ENCODE measurements around the gene KDM3A.

KDM3A gene

DNA sequence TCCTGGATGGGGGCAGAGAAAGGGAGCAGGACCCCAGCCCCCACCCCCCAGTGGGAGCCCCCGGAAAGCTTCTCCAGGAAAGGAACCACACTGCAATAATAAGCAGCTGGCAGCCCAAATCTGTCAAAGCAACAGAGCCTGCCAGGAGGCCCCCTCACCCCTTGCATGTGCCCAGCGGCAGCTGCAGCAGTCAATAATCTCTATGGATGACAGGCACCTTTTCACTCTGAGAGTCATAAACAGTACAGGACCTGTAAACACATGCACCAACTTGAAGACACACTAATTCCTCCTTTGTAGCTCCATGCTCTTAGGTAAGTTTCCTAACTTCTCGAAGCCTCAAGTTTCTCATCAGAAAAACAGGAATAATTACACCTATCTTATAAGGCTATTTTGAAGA is 26.2 kb upstream of the KDM3A start:
- TF ChIP-seq, protein P1, sequence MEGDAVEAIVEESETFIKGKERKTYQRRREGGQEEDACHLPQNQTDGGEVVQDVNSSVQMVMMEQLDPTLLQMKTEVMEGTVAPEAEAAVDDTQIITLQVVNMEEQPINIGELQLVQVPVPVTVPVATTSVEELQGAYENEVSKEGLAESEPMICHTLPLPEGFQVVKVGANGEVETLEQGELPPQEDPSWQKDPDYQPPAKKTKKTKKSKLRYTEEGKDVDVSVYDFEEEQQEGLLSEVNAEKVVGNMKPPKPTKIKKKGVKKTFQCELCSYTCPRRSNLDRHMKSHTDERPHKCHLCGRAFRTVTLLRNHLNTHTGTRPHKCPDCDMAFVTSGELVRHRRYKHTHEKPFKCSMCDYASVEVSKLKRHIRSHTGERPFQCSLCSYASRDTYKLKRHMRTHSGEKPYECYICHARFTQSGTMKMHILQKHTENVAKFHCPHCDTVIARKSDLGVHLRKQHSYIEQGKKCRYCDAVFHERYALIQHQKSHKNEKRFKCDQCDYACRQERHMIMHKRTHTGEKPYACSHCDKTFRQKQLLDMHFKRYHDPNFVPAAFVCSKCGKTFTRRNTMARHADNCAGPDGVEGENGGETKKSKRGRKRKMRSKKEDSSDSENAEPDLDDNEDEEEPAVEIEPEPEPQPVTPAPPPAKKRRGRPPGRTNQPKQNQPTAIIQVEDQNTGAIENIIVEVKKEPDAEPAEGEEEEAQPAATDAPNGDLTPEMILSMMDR (IDR thresholded peaks at IDR 0.05; ENCODE audit: extremely low read depth, insufficient read depth, missing control alignments) = no peak
- in situ Hi-C loops (cut with MboI; ENCODE audit: low pct_unique_long_range_greater_than_20kb, low sequenced_read_pairs, unreplicated experiment) = no loop called here
- no peak for DNase-seq (ENCODE audit: low spot score)

DNA sequence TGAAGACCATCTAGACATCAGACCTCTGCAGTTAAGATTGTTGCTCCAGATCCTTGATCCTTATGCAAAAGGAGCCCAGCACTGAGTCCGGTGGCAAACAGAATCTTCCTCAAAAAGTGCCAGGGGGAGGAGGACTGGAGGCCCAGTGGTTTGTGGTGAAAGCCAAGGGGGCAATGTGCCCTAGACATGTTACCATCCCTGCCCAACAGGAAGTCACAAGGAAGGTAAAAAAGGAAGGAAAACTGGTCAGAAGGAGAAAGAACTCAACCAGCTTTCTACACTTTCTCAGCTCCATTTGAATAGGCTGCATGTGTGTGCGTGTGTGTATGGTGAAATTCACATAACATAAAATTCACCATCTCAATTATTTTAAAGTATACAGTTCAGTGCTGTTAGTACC is 25.0 kb upstream of the KDM3A start:
- DNase-seq (ENCODE audit: low spot score) = no peak
- TF ChIP-seq, protein P1 (IDR thresholded peaks at IDR 0.05; ENCODE audit: extremely low read depth, insufficient read depth, missing control alignments) = no peak
- in situ Hi-C loops (cut with MboI; ENCODE audit: low pct_unique_long_range_greater_than_20kb, low sequenced_read_pairs, unreplicated experiment) = no loop called here

DNA sequence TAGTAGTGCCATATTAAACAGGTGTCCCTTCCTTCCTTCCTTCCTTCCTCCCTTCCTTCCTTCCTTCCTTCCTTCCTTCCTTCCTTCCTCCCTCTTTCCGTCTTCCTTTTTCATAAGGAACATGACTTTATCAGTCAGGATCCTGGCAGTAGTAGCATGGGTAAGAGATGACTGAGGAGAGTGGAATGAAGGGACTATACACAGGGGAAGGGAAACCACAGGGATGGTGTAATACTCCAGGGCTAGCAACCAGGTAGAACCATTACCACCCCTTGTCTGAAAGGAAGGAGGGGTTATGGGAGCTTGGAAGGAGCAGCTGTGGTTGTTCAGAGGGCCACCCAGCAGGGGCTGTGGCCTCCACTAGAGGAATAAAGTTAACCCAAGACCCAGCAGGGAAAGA is 23.2 kb upstream of the KDM3A start:
- TF ChIP-seq, protein P1 (IDR thresholded peaks at IDR 0.05; ENCODE audit: extremely low read depth, insufficient read depth, missing control alignments) = no peak
- in situ Hi-C loops (cut with MboI; ENCODE audit: low pct_unique_long_range_greater_than_20kb, low sequenced_read_pairs, unreplicated experiment) = no loop called here
- DNase-seq (ENCODE audit: low spot score) = no peak

DNA sequence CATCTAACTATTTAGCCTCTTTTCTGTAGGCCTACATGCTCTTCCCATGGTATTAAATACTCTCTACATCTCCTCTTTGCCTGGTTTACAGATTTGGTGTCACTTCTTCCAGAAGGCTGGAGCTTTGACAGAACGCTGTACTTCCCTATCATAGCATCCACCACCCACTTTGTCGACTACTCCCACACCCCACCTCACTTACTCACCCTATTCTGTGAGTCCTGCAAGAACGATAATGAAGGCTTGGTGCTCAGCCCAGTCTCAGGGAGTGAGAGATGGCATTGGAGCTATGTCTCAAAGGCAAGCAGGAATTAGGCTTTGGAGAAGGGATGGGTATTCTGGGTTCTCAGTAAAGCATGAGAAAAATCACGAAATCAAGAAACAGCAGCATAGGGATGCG is 20.3 kb upstream of the KDM3A start:
- DNase-seq (ENCODE audit: low spot score) = no peak
- in situ Hi-C loops (cut with MboI; ENCODE audit: low pct_unique_long_range_greater_than_20kb, low sequenced_read_pairs, unreplicated experiment) = no loop called here
- TF ChIP-seq, protein P1 (IDR thresholded peaks at IDR 0.05; ENCODE audit: extremely low read depth, insufficient read depth, missing control alignments) = no peak

DNA sequence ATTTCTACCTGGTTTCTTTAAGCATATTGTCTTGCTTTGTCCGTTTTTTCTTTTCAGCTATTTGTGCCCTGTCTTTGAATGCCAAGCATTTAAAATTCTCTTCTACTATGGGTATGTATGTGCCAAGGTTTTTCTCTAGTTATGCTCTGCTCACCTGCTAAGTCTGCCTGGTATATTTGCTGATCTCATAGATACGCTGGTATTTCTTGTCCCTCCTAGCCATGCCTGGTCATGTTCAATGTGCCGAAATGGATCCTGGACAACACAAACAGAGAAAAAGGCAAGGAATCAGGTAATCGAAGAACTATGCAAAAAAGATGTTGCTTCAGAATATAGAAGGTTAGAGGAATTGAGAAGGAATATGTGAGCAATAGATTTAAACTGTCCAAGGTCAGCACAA is 14.9 kb upstream of the KDM3A start:
- TF ChIP-seq, protein P1 (IDR thresholded peaks at IDR 0.05; ENCODE audit: extremely low read depth, insufficient read depth, missing control alignments) = no peak
- in situ Hi-C loops (cut with MboI; ENCODE audit: low pct_unique_long_range_greater_than_20kb, low sequenced_read_pairs, unreplicated experiment) = no loop called here
- no peak for DNase-seq (ENCODE audit: low spot score)

DNA sequence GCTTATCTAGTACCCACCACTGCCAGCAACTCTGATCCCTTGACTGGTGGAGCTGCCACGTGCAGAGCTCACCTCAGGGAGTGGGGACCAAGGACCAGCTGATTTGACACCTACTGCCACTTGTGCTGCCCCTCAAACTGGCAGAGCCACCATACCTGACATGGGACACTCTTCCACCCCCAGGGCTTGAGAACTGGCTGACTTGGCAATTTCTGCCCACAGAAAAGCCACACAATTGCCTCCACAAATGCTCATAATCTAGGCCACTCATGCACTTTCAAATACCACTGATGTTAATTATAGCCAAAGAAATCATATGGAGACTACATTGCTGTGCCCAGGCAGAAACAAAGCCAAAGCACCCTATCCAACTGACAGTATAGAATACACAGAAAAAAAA is 11.8 kb upstream of the KDM3A start:
- no peak for DNase-seq (ENCODE audit: low spot score)
- in situ Hi-C loops (cut with MboI; ENCODE audit: low pct_unique_long_range_greater_than_20kb, low sequenced_read_pairs, unreplicated experiment) = no loop called here
- TF ChIP-seq, protein P1 (IDR thresholded peaks at IDR 0.05; ENCODE audit: extremely low read depth, insufficient read depth, missing control alignments) = no peak

DNA sequence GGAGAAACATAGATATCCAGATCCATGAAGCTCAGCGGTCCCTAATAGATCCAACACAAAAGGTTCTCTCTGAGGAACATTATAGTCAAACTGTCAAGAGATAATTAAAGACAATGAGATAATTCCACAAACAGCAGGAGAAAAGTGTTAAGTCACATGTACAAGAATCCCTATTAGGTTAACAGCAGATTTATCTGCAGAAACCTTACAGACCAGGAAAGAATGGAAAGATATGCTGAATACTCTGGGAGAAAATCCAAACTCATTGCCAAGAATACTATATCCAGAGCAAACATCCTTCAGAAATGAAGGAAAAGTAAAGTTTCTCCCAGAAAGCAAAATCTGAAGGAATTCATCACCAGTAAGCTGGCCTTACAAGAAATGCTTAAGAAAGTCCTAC is 10.8 kb upstream of the KDM3A start:
- in situ Hi-C loops (cut with MboI; ENCODE audit: low pct_unique_long_range_greater_than_20kb, low sequenced_read_pairs, unreplicated experiment) = no loop called here
- no peak for DNase-seq (ENCODE audit: low spot score)
- TF ChIP-seq, protein P1 (IDR thresholded peaks at IDR 0.05; ENCODE audit: extremely low read depth, insufficient read depth, missing control alignments) = no peak

Data from GM13977 (cell line).